HG03442 (cell line): ENCODE results near the gene WDR1.

Experiments
- ATAC-seq: cut with Tn5 transposase; IDR thresholded peaks from one replicate; pipeline ENCODE4 v1.9.1; 2021; ENCODE audit warnings: mild to moderate bottlenecking, moderate library complexity; ENCODE audit not compliant: unreplicated experiment

The WDR1 gene

GRCh38 chr4:10087152-10087791 is 29.3 kb downstream of the WDR1 start:
- no peak for ATAC-seq

- no peak for ATAC-seq
These were observed 30.0 kb downstream of the WDR1 start for GRCh38 chr4:10086506-10087120.

GRCh38 chr4:10085828-10086505 is 30.6 kb downstream of the WDR1 start:
- no peak for ATAC-seq

GRCh38 chr4:10085386-10085785 is 31.2 kb downstream of the WDR1 start:
- ATAC-seq, result no peak

GRCh38 chr4:10084651-10085358 is 31.8 kb downstream of the WDR1 start:
- ATAC-seq, result no peak

- no peak for ATAC-seq
These were observed 32.5 kb downstream of the WDR1 start for GRCh38 chr4:10083861-10084641.

GRCh38 chr4:10083331-10083771 is 33.2 kb downstream of the WDR1 start:
- ATAC-seq, result no peak

- ATAC-seq, result no peak
These were observed 33.9 kb downstream of the WDR1 start for GRCh38 chr4:10082459-10083272.

GRCh38 chr4:10082047-10082446 is 34.6 kb downstream of the WDR1 start:
- ATAC-seq, result no peak

- no peak for ATAC-seq
These were observed 35.4 kb downstream of the WDR1 start for GRCh38 chr4:10081218-10081606.

- no peak for ATAC-seq
These were observed 35.9 kb downstream of the WDR1 start for GRCh38 chr4:10080589-10081217.

- ATAC-seq, result no peak
These were observed 36.5 kb downstream of the WDR1 start for GRCh38 chr4:10079912-10080588.

GRCh38 chr4:10079256-10079655 is 37.3 kb downstream of the WDR1 start:
- no peak for ATAC-seq

- no peak for ATAC-seq
These were observed 37.9 kb downstream of the WDR1 start for GRCh38 chr4:10078481-10079233.

- no peak for ATAC-seq
These were observed 38.9 kb downstream of the WDR1 start for GRCh38 chr4:10077483-10078335.

- ATAC-seq, result no peak
These were observed 39.5 kb downstream of the WDR1 start for GRCh38 chr4:10077076-10077475.

- ATAC-seq, result no peak
These were observed 40.6 kb downstream of the WDR1 start for GRCh38 chr4:10075953-10076391.
